Measurements from ENCODE around the gene MRPL43. TPM values are rescaled to one million over a fixed set of nuclear protein-coding genes. Genes with fewer than 3 reads are reported as not detected.

The MRPL43 gene
- total RNA-seq, 1 experiment from 2014 or later: 136 TPM

GRCh38 chr10:101015582-101015973, 28.3 kb upstream of the MRPL43 start:
- Histone ChIP-seq H3K9me3 (ENCODE audit: control insufficient read depth in 1 of 2, insufficient read depth in 1 of 2, low read depth in 1 of 2, low read length in 2 of 2) (no peaks in the 10 kb centered on the region), H3K27ac (ENCODE audit: low read depth, low read length) (no peak overlapping the region), H3K9ac (ENCODE audit: low read length) (no peak overlapping the region), H3K79me2 (ENCODE audit: insufficient read depth, low read length) (no peaks in the 10 kb centered on the region), H3K9me2 (ENCODE audit: insufficient read depth) (no peaks in the 10 kb centered on the region), H2AFZ (ENCODE audit: low read depth, low read length, poor library complexity, severe bottlenecking) (no peak overlapping the region), H3K4me1 (ENCODE audit: control insufficient read depth in 1 of 2, insufficient read depth in 2 of 2, low read length in 2 of 2) (peaks cover 25 to 57% of the 10 kb centered on the region in 2 experiments), H4K20me1 (ENCODE audit: insufficient read depth) (no peaks in the 10 kb centered on the region), H3K4me2 (ENCODE audit: low read length) (no peak overlapping the region), H3K36me3 (ENCODE audit: control insufficient read depth in 1 of 2, insufficient read depth in 2 of 2, low read length in 2 of 2) (no peaks in the 10 kb centered on the region), H3K27me3 (ENCODE audit: insufficient read depth, low read length) (no peaks in the 10 kb centered on the region), H3K4me3 (replicated peaks in 1 of 2; ENCODE audit: low read depth in 1 of 2, low read length in 2 of 2) (no peak overlapping the region)
- ChIA-PET POLR2A (no interaction called here), CTCF (interaction anchor here (0.9 to 5.0 kb wide), 5 partner anchors 8 to 46 kb away, joined by 3 to 98 read pairs (median 16); partner anchors contain the start of genes KAZALD1, LZTS2, PDZD7 and SFXN3), RAD21 (ENCODE audit: low non-redundant PET in 1 of 2, low total read pairs in 2 of 2, uncharacterized antibody in 2 of 2, unreplicated experiment in 2 of 2) (no interaction called here)
- no peak for DNase-seq (ENCODE audit: low read depth, low spot score)
- no peak for ATAC-seq
- intact Hi-C loops (cut with micrococcal nuclease): loop anchor here (10.0 kb wide), 2 partner anchors 271 to 671 kb away; partner anchors contain the start of genes PAX2 and SCD
- TF ChIP-seq FOSL1 (IDR thresholded peaks at IDR 0.05; ENCODE audit: low read depth): no peak
- TF ChIP-seq CBX3 (IDR thresholded peaks at IDR 0.05; ENCODE audit: low read depth): no peak
- no peak for TF ChIP-seq CEBPB (IDR thresholded peaks at IDR 0.05; ENCODE audit: low read depth)
- no peak for TF ChIP-seq ELF1 (IDR thresholded peaks at IDR 0.05; ENCODE audit: borderline replicate concordance, low read depth)
- no peak for TF ChIP-seq SRF (IDR thresholded peaks at IDR 0.05; ENCODE audit: low read depth)
- TF ChIP-seq, protein P1, sequence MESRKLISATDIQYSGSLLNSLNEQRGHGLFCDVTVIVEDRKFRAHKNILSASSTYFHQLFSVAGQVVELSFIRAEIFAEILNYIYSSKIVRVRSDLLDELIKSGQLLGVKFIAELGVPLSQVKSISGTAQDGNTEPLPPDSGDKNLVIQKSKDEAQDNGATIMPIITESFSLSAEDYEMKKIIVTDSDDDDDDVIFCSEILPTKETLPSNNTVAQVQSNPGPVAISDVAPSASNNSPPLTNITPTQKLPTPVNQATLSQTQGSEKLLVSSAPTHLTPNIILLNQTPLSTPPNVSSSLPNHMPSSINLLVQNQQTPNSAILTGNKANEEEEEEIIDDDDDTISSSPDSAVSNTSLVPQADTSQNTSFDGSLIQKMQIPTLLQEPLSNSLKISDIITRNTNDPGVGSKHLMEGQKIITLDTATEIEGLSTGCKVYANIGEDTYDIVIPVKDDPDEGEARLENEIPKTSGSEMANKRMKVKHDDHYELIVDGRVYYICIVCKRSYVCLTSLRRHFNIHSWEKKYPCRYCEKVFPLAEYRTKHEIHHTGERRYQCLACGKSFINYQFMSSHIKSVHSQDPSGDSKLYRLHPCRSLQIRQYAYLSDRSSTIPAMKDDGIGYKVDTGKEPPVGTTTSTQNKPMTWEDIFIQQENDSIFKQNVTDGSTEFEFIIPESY (IDR thresholded peaks at IDR 0.05; ENCODE audit: extremely low read depth, insufficient replicate concordance, low read length): no peak
- TF ChIP-seq YY1 (IDR thresholded peaks at IDR 0.05; ENCODE audit: extremely low read depth, insufficient replicate concordance, low read depth, low read length): no peak
- TF ChIP-seq, protein P2, sequence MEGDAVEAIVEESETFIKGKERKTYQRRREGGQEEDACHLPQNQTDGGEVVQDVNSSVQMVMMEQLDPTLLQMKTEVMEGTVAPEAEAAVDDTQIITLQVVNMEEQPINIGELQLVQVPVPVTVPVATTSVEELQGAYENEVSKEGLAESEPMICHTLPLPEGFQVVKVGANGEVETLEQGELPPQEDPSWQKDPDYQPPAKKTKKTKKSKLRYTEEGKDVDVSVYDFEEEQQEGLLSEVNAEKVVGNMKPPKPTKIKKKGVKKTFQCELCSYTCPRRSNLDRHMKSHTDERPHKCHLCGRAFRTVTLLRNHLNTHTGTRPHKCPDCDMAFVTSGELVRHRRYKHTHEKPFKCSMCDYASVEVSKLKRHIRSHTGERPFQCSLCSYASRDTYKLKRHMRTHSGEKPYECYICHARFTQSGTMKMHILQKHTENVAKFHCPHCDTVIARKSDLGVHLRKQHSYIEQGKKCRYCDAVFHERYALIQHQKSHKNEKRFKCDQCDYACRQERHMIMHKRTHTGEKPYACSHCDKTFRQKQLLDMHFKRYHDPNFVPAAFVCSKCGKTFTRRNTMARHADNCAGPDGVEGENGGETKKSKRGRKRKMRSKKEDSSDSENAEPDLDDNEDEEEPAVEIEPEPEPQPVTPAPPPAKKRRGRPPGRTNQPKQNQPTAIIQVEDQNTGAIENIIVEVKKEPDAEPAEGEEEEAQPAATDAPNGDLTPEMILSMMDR (IDR thresholded peaks at IDR 0.05 in 2 of 3, conservative IDR thresholded peaks at IDR 0.05 in 1 of 3; ENCODE audit: borderline replicate concordance in 1 of 3, insufficient read depth in 1 of 3, low read depth in 2 of 3, low read length in 2 of 3): no peak
- TF ChIP-seq SP1 (IDR thresholded peaks at IDR 0.05; ENCODE audit: low read depth): no peak
- no peak for TF ChIP-seq REST (IDR thresholded peaks at IDR 0.05; ENCODE audit: low read depth)
- no peak for TF ChIP-seq TCF7L2 (IDR thresholded peaks at IDR 0.05; ENCODE audit: borderline replicate concordance, extremely low read depth, insufficient read depth, insufficient read length)
- TF ChIP-seq EGR1 (IDR thresholded peaks at IDR 0.05; ENCODE audit: low read depth): no peak
- TF ChIP-seq POLR2A (IDR thresholded peaks at IDR 0.05; ENCODE audit: borderline replicate concordance, extremely low read depth, insufficient read depth, insufficient read length): no peak
- no peak for TF ChIP-seq POLR2AphosphoS5 (IDR thresholded peaks at IDR 0.05; ENCODE audit: low read depth, low read length)
- no peak for TF ChIP-seq JUND (IDR thresholded peaks at IDR 0.05)
- TF ChIP-seq EZH2phosphoT487 (IDR thresholded peaks at IDR 0.05; ENCODE audit: borderline replicate concordance): no peak
- no peak for TF ChIP-seq SIN3A (IDR thresholded peaks at IDR 0.05; ENCODE audit: low read depth)
- no peak for TF ChIP-seq ZFX (IDR thresholded peaks at IDR 0.05)
- TF ChIP-seq ZNF274 (IDR thresholded peaks at IDR 0.05; ENCODE audit: low read depth, low read length): no peak
- TF ChIP-seq, protein P3, sequence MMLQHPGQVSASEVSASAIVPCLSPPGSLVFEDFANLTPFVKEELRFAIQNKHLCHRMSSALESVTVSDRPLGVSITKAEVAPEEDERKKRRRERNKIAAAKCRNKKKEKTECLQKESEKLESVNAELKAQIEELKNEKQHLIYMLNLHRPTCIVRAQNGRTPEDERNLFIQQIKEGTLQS (IDR thresholded peaks at IDR 0.05): no peak
- no TSS peak for BruUV-seq (replicated peaks)

Data from HCT116 (cell line).